ENCODE data around the gene GZMM. TPM values are rescaled to one million over a fixed set of nuclear protein-coding genes. Genes with fewer than 3 reads are reported as not detected.
A peak's percentile ranks its signal among the peaks of the same experiment; 100 is the strongest.

The GZMM gene
- total RNA-seq, 1 experiment from 2014 or later: 0.59 TPM

DNA sequence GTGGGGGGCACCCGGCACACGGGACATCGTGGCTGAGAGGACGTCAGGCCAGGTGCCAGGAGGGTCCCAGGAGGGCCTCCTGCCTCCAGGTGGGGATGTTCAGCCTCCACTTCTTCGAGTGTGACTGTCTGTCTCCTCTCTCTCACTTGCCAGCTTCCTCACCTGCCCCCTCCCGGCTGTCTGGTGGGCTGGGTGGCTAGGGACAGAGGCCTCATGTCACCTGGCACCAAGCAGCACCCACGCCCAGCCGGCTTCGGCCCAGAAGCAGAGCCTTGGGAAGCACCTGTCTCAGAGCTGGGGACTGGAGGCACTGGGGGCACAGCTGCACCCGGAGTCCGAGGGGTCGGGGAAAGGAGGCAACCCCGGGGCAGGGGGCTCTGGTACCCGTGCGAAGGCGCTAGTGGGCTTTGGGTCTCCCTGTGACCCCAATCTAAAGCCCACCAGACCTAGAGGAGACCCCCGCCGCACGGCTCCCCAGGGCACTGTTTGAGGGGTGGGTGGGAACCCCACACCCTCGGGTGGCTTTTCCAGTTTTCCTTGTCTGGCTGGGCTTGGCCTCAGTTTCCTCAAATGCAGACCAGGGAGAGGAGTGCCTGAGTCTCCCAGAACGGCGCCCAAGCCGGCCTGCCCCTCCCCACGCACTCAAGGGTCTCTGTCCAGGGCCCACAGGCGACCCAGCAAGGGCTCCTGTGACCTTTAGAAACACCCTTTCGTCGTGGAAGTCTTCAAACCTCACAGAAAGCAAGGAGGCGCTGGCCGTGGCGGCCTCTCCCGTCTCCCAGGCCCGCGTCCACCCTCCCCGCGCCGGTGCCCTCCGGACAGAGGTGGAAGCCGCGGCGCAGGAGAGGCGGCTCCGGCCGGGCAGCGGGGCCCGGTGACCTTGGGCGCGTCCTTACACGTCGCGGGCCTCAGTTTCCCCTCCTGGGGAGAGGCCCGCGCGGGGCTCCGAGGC is 45.2 kb downstream of the GZMM start:
- TF ChIP-seq, protein P1, sequence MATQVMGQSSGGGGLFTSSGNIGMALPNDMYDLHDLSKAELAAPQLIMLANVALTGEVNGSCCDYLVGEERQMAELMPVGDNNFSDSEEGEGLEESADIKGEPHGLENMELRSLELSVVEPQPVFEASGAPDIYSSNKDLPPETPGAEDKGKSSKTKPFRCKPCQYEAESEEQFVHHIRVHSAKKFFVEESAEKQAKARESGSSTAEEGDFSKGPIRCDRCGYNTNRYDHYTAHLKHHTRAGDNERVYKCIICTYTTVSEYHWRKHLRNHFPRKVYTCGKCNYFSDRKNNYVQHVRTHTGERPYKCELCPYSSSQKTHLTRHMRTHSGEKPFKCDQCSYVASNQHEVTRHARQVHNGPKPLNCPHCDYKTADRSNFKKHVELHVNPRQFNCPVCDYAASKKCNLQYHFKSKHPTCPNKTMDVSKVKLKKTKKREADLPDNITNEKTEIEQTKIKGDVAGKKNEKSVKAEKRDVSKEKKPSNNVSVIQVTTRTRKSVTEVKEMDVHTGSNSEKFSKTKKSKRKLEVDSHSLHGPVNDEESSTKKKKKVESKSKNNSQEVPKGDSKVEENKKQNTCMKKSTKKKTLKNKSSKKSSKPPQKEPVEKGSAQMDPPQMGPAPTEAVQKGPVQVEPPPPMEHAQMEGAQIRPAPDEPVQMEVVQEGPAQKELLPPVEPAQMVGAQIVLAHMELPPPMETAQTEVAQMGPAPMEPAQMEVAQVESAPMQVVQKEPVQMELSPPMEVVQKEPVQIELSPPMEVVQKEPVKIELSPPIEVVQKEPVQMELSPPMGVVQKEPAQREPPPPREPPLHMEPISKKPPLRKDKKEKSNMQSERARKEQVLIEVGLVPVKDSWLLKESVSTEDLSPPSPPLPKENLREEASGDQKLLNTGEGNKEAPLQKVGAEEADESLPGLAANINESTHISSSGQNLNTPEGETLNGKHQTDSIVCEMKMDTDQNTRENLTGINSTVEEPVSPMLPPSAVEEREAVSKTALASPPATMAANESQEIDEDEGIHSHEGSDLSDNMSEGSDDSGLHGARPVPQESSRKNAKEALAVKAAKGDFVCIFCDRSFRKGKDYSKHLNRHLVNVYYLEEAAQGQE (IDR thresholded peaks at IDR 0.05; ENCODE audit: low read depth): no peak
- TF ChIP-seq, protein P2, sequence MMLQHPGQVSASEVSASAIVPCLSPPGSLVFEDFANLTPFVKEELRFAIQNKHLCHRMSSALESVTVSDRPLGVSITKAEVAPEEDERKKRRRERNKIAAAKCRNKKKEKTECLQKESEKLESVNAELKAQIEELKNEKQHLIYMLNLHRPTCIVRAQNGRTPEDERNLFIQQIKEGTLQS (IDR thresholded peaks at IDR 0.05): no peak
- TF ChIP-seq TCF7L2 (IDR thresholded peaks at IDR 0.05; ENCODE audit: borderline replicate concordance, extremely low read depth, insufficient read depth, insufficient read length): no peak
- TF ChIP-seq, protein P3, sequence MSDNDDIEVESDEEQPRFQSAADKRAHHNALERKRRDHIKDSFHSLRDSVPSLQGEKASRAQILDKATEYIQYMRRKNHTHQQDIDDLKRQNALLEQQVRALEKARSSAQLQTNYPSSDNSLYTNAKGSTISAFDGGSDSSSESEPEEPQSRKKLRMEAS (IDR thresholded peaks at IDR 0.05): no peak
- no peak for TF ChIP-seq EZH2phosphoT487 (IDR thresholded peaks at IDR 0.05; ENCODE audit: borderline replicate concordance)
- TF ChIP-seq EGR1 (IDR thresholded peaks at IDR 0.05; ENCODE audit: low read depth): no peak
- TF ChIP-seq YY1 (IDR thresholded peaks at IDR 0.05; ENCODE audit: extremely low read depth, insufficient replicate concordance, low read depth, low read length): no peak
- no peak for TF ChIP-seq ZNF274 (IDR thresholded peaks at IDR 0.05; ENCODE audit: low read depth, low read length)
- no peak for TF ChIP-seq RAD21 (IDR thresholded peaks at IDR 0.05; ENCODE audit: low read depth)
- no peak for TF ChIP-seq FOSL1 (IDR thresholded peaks at IDR 0.05; ENCODE audit: low read depth)
- TF ChIP-seq JUND (IDR thresholded peaks at IDR 0.05): no peak
- Histone ChIP-seq H3K9me2 (ENCODE audit: insufficient read depth) (no peaks in the 10 kb centered on the region), H3K27me3 (ENCODE audit: insufficient read depth, low read length) (no peaks in the 10 kb centered on the region), H3K4me2 (ENCODE audit: low read length) (peak overlapping the region; percentile 83), H3K36me3 (ENCODE audit: control insufficient read depth in 1 of 2, insufficient read depth in 2 of 2, low read length in 2 of 2) (no peaks in the 10 kb centered on the region), H3K79me2 (ENCODE audit: insufficient read depth, low read length) (no peaks in the 10 kb centered on the region), H2AFZ (ENCODE audit: low read depth, low read length, poor library complexity, severe bottlenecking) (no peak overlapping the region), H3K9me3 (ENCODE audit: control insufficient read depth in 1 of 2, insufficient read depth in 1 of 2, low read depth in 1 of 2, low read length in 2 of 2) (no peaks in the 10 kb centered on the region), H3K27ac (ENCODE audit: low read depth, low read length) (no peak overlapping the region; the same call in 1 of the 2 replicates), H4K20me1 (ENCODE audit: insufficient read depth) (no peaks in the 10 kb centered on the region), H3K4me1 (ENCODE audit: control insufficient read depth in 1 of 2, insufficient read depth in 2 of 2, low read length in 2 of 2) (peaks cover 15 to 22% of the 10 kb centered on the region in 2 experiments), H3K4me3 (replicated peaks in 1 of 2; ENCODE audit: low read depth in 1 of 2, low read length in 2 of 2) (peak overlapping the region; percentile 19 to 51), H3K9ac (ENCODE audit: low read length) (peak overlapping the region; percentile 35)
- POLR2A ChIA-PET: no interaction called here
- no TSS peak for BruUV-seq (replicated peaks)
- ATAC-seq: 0 out of 2 replicates have a peak, but pooled peaks have one; percentile 2
- DNase-seq (ENCODE audit: low read depth, low spot score): no peak
- intact Hi-C loops (cut with micrococcal nuclease): loop anchor here (1.0 to 2.0 kb wide), 2 partner anchors 43 to 146 kb away; no protein-coding TSS in a partner anchor
- RAD21 ChIA-PET (ENCODE audit: low non-redundant PET in 1 of 2, low total read pairs in 2 of 2, uncharacterized antibody in 2 of 2, unreplicated experiment in 2 of 2): no interaction called here
- CTCF ChIA-PET: interaction anchor here (0.7 kb wide), 1 partner anchor 13 kb away, joined by 4 read pairs; no protein-coding TSS in a partner anchor

Measured in HCT116 (cell line).